Gastroesophageal sphincter (tissue), 4 donors: ENCODE data around the gene ZNF697. TPM values are rescaled to one million over a fixed set of nuclear protein-coding genes. Genes with fewer than 3 reads are reported as not detected.
"Not testable (repeated sequence)": the region's sequence is repeated elsewhere in the genome, so short reads cannot be mapped to it uniquely, and the experiment has no call there.

Experiments
- ATAC-seq: fragments of 150-250 bp; one replicate; pipeline ENCODE4 v1.9.1; 2016; ENCODE audit warnings: mild to moderate bottlenecking, moderate library complexity
- H3K27ac ChIP-seq, 4 donors: fragments of 200-600 bp; sonication (generic) in 3 of 4; 1 replicate in 3 of 4; 2 replicates in 1 of 4; pipeline ENCODE4 v1.5.1; 2016 to 2019
- H3K27me3 ChIP-seq: fragments of 200-600 bp; sonication (generic); one replicate; pipeline ENCODE4 v1.5.1; 2019
- H3K36me3 ChIP-seq, 2 donors: fragments of 200-600 bp; sonication (generic); one replicate each; pipeline ENCODE4 v1.5.1; 2019; ENCODE audit warnings: control low read depth in 1 of 2
- H3K4me1 ChIP-seq, 3 donors: fragments of 200-600 bp; sonication (generic); 1 replicate in 2 of 3; 2 replicates in 1 of 3; pipeline ENCODE4 v1.5.1; 2016 to 2019; ENCODE audit warnings: control low read depth in 2 of 3
- H3K4me3 ChIP-seq, 2 donors: fragments of 200-600 bp; sonication (generic); one replicate each; pipeline ENCODE4 v1.5.1; 2019; ENCODE audit warnings: mild to moderate bottlenecking in 1 of 2, moderate library complexity in 1 of 2
- H3K9me3 ChIP-seq, 3 donors: fragments of 200-600 bp; sonication (generic); one replicate each; pipeline ENCODE4 v1.5.1; 2017 to 2019; ENCODE audit warnings: control low read depth in 2 of 3
- CTCF ChIP-seq, 4 experiments: fragments of 200-600 bp in 2 of 4; fragments of 450-650 bp in 2 of 4; sonication (generic) in 1 of 4; IDR thresholded peaks; one replicate each; pipeline ENCODE4 v1.5.1; 2017 to 2019; ENCODE audit warnings: antibody characterized with exemption in 4 of 4, mild to moderate bottlenecking in 2 of 4, moderate library complexity in 2 of 4
- EP300 ChIP-seq: sonication (generic); formaldehyde crosslinking; IDR thresholded peaks from one replicate; pipeline ENCODE4 v1.6.1; 2017; ENCODE audit warnings: antibody characterized with exemption, mild to moderate bottlenecking
- POLR2A ChIP-seq, 2 donors: fragments of 450-650 bp; IDR thresholded peaks; one replicate each; pipeline ENCODE4 v1.6.1; 2017; ENCODE audit warnings: antibody characterized with exemption in 2 of 2, mild to moderate bottlenecking in 2 of 2, moderate library complexity in 1 of 2
- POLR2AphosphoS5 ChIP-seq: sonication (generic); formaldehyde crosslinking; IDR thresholded peaks from one replicate; pipeline ENCODE4 v1.6.1; 2017; ENCODE audit warnings: antibody characterized with exemption
- WGBS, 2 donors: methylation state at CpG; one replicate each; pipeline ENCODE4 v1.1.5; 2018; ENCODE audit warnings: low coverage in 1 of 2; 5-methylcytosine and 5-hydroxymethylcytosine counted together
- total RNA-seq, 4 donors: library from RNA; depleted of rRNA; stranded (reverse); fragments of >200 nt; gene quantifications; one replicate each; pipeline ENCODE4 v1.1.0, GENCODE V29; 2016

The ZNF697 gene
- total RNA-seq, 4 donors from 2014 or later = 2.6 to 5.6 (median 4.6) TPM

- H3K36me3 ChIP-seq = no peaks in the 10 kb centered on the region
Observed at GRCh38 chr1:119606394-119606793, 41.7 kb downstream of the ZNF697 start.

GRCh38 chr1:119605686-119606085 lies 42.4 kb downstream of the ZNF697 start:
- H3K4me1 ChIP-seq = no peaks in the 10 kb centered on the region
- H3K4me3 ChIP-seq = no peak overlapping the region
- no peaks in the 10 kb centered on the region for H3K36me3 ChIP-seq
- no peaks in the 10 kb centered on the region for H3K27me3 ChIP-seq
- no peak overlapping the region for H3K27ac ChIP-seq
- WGBS, 2 donors = 100% methylated on average over 1 of the region's 3 CpGs
- ATAC-seq = no peak
- no peaks in the 10 kb centered on the region for H3K9me3 ChIP-seq
- TF ChIP-seq POLR2A (IDR thresholded peaks at IDR 0.05) (no peak), POLR2AphosphoS5 (no peak), CTCF (IDR thresholded peaks at IDR 0.05) (no peak), EP300 (no peak)

More at GRCh38 chr1:119606394-119606793, 41.7 kb downstream of the ZNF697 start:
- no peak for TF ChIP-seq POLR2AphosphoS5
- no peak for TF ChIP-seq CTCF (IDR thresholded peaks at IDR 0.05)
- TF ChIP-seq POLR2A (IDR thresholded peaks at IDR 0.05) = no peak
- no peak for TF ChIP-seq EP300
- Histone ChIP-seq H3K27ac (no peak overlapping the region), H3K4me1 (no peaks in the 10 kb centered on the region), H3K27me3 (no peaks in the 10 kb centered on the region), H3K9me3 (no peaks in the 10 kb centered on the region), H3K4me3 (no peak overlapping the region)
- no peak for ATAC-seq
- whole genome bisulfite sequencing, 2 donors = 91 to 100% methylated on average over 1 of the region's 1 CpG

GRCh38 chr1:119605080-119605479 lies 43.0 kb downstream of the ZNF697 start:
- H3K27me3 ChIP-seq, H3K4me3 ChIP-seq, ATAC-seq, H3K27ac ChIP-seq, H3K4me1 ChIP-seq, H3K36me3 ChIP-seq, H3K9me3 ChIP-seq: not testable (repeated sequence)
- 66% methylated on average over 5 of the region's 8 CpGs; no CpG with 5 or more reads in 1 of the 2 donors for WGBS, 2 donors

- no peaks in the 10 kb centered on the region for H3K27me3 ChIP-seq
- TF ChIP-seq POLR2A (IDR thresholded peaks at IDR 0.05) = no peak
- TF ChIP-seq EP300 = no peak
- TF ChIP-seq CTCF (IDR thresholded peaks at IDR 0.05) = no peak
- no peak for TF ChIP-seq POLR2AphosphoS5
- ATAC-seq = no peak
- H3K27ac ChIP-seq = no peak overlapping the region
- H3K4me1 ChIP-seq = no peaks in the 10 kb centered on the region
- H3K4me3 ChIP-seq = no peak overlapping the region
- H3K36me3 ChIP-seq = no peaks in the 10 kb centered on the region
- H3K9me3 ChIP-seq = no peaks in the 10 kb centered on the region
- WGBS, 2 donors = 92 to 93% methylated on average over 3 to 6 of the region's 6 CpGs
Observed at GRCh38 chr1:119603695-119604094, 44.4 kb downstream of the ZNF697 start.

GRCh38 chr1:119603241-119603640 lies 44.8 kb downstream of the ZNF697 start:
- H3K9me3 ChIP-seq, H3K27ac ChIP-seq, H3K36me3 ChIP-seq, H3K4me3 ChIP-seq, ATAC-seq, H3K27me3 ChIP-seq, H3K4me1 ChIP-seq: not testable (repeated sequence)
- 74 to 78% methylated on average over 3 of the region's 3 CpGs for WGBS, 2 donors

- ATAC-seq, H3K4me3 ChIP-seq, H3K27ac ChIP-seq, H3K4me1 ChIP-seq, H3K27me3 ChIP-seq, H3K36me3 ChIP-seq, H3K9me3 ChIP-seq: not testable (repeated sequence)
- WGBS, 2 donors = 69 to 96% methylated on average over 3 of the region's 3 CpGs
Observed at GRCh38 chr1:119602789-119603188, 45.3 kb downstream of the ZNF697 start.

- no peaks in the 10 kb centered on the region for H3K36me3 ChIP-seq
- H3K27ac ChIP-seq = no peak overlapping the region
- no peaks in the 10 kb centered on the region for H3K27me3 ChIP-seq
- no peak for ATAC-seq
- no peak overlapping the region for H3K4me3 ChIP-seq
- 72 to 81% methylated on average over 2 of the region's 2 CpGs for WGBS, 2 donors
- no peaks in the 10 kb centered on the region for H3K9me3 ChIP-seq
- H3K4me1 ChIP-seq = no peaks in the 10 kb centered on the region
- TF ChIP-seq POLR2AphosphoS5 (no peak), POLR2A (IDR thresholded peaks at IDR 0.05) (no peak), EP300 (no peak), CTCF (IDR thresholded peaks at IDR 0.05) (no peak)
Observed at GRCh38 chr1:119602169-119602568, 45.9 kb downstream of the ZNF697 start.
